GM23248 (cell line): ENCODE results near the gene FTO. TPM values are rescaled to one million over a fixed set of nuclear protein-coding genes. Genes with fewer than 3 reads are reported as not detected.

Source experiments
- DNase-seq: peaks from one replicate; pipeline ENCODE4 v3.0.0-alpha.2; 2015
- H2AFZ ChIP-seq: fragments of 200-600 bp; sonication (generic); 2 replicates; pipeline ENCODE4 v1.6.1; 2016; ENCODE audit warnings: antibody characterized with exemption
- H3F3A ChIP-seq: fragments of 200-600 bp; sonication (generic); 2 replicates; pipeline ENCODE4 v1.6.1; 2016; ENCODE audit warnings: mild to moderate bottlenecking, antibody characterized with exemption, mixed run types; ENCODE audit not compliant: insufficient read depth
- H3K27ac ChIP-seq: fragments of 200-600 bp; sonication (generic); 2 replicates; pipeline ENCODE4 v1.5.1; 2016; ENCODE audit warnings: mild to moderate bottlenecking
- H3K27me3 ChIP-seq: fragments of 200-600 bp; sonication (generic); replicated peaks from 2 replicates; pipeline ENCODE4 v1.6.1; 2016; ENCODE audit warnings: mild to moderate bottlenecking; ENCODE audit not compliant: insufficient read depth
- H3K36me3 ChIP-seq: fragments of 200-600 bp; sonication (generic); 2 replicates; pipeline ENCODE4 v1.6.1; 2016; ENCODE audit warnings: low read depth, mild to moderate bottlenecking
- H3K4me1 ChIP-seq: fragments of 200-600 bp; sonication (generic); 2 replicates; pipeline ENCODE4 v1.6.1; 2016; ENCODE audit warnings: mild to moderate bottlenecking; ENCODE audit not compliant: insufficient read depth
- H3K4me2 ChIP-seq: fragments of 200-600 bp; sonication (generic); one replicate; pipeline ENCODE4 v1.6.1; 2016; ENCODE audit warnings: mild to moderate bottlenecking; ENCODE audit not compliant: unreplicated experiment
- H3K4me3 ChIP-seq: fragments of 200-600 bp; sonication (generic); 2 replicates; pipeline ENCODE4 v1.5.1; 2016; ENCODE audit warnings: mild to moderate bottlenecking
- H3K79me2 ChIP-seq: fragments of 200-600 bp; sonication (generic); 2 replicates; pipeline ENCODE4 v1.6.1; 2016; ENCODE audit warnings: mild to moderate bottlenecking; ENCODE audit not compliant: insufficient read depth
- H3K9ac ChIP-seq: fragments of 200-600 bp; sonication (generic); 2 replicates; pipeline ENCODE4 v1.6.1; 2016; ENCODE audit warnings: mild to moderate bottlenecking
- H3K9me2 ChIP-seq: fragments of 200-600 bp; sonication (generic); 2 replicates; pipeline ENCODE4 v1.6.1; 2016; ENCODE audit warnings: mixed run types, mild to moderate bottlenecking, moderate library complexity; ENCODE audit not compliant: insufficient read depth
- H3K9me3 ChIP-seq: fragments of 200-600 bp; sonication (generic); one replicate; pipeline ENCODE4 v1.6.1; 2017; ENCODE audit warnings: low read depth
- H4K20me1 ChIP-seq: fragments of 200-600 bp; sonication (generic); 2 replicates; pipeline ENCODE4 v1.6.0; 2016; ENCODE audit not compliant: insufficient read depth
- EZH2 ChIP-seq: fragments of 200-600 bp; sonication (generic); IDR thresholded peaks from 2 replicates; pipeline ENCODE4 v1.6.1; 2018; ENCODE audit warnings: antibody characterized with exemption, mild to moderate bottlenecking; ENCODE audit not compliant: insufficient read depth, poor library complexity, severe bottlenecking
- EZH2phosphoT487 ChIP-seq: fragments of 200-600 bp; sonication (generic); IDR thresholded peaks from 2 replicates; pipeline ENCODE4 v1.6.1; 2018; ENCODE audit warnings: antibody characterized with exemption, moderate library complexity, mild to moderate bottlenecking, low read depth; ENCODE audit not compliant: insufficient read depth
- WGBS, 2 experiments: methylation state at CpG; one replicate each; pipeline ENCODE4 v1.1.6; 2015 to 2017; ENCODE audit warnings: low lambda C conversion rate in 2 of 2, low coverage in 1 of 2; ENCODE audit errors: missing lambda C conversion rate in 2 of 2; 5-methylcytosine and 5-hydroxymethylcytosine counted together
- in situ Hi-C: fragments of 300-500 bp; cut with MboI; formaldehyde crosslinking; loops from 2 replicates; pipeline ENCODE4 v1.15.0; 2020
- polyA plus RNA-seq: library from polyadenylated mRNA; unstranded; fragments of >200 nt; fragmentation: Nextera tagmentation; extraction: Ambion mirVana; gene quantifications from 2 replicates; pipeline ENCODE4 v1.2.1, GENCODE V29; 2016
- total RNA-seq: library from RNA; depleted of rRNA; stranded (reverse); fragments of >200 nt; shearing (Covaris generic); gene quantifications from 2 replicates; pipeline ENCODE4 v1.2.3, GENCODE V29; 2014

The FTO gene
- total and polyA plus RNA-seq, 2 experiments from 2014 or later, result 85.3 to 99.2 TPM

DNA sequence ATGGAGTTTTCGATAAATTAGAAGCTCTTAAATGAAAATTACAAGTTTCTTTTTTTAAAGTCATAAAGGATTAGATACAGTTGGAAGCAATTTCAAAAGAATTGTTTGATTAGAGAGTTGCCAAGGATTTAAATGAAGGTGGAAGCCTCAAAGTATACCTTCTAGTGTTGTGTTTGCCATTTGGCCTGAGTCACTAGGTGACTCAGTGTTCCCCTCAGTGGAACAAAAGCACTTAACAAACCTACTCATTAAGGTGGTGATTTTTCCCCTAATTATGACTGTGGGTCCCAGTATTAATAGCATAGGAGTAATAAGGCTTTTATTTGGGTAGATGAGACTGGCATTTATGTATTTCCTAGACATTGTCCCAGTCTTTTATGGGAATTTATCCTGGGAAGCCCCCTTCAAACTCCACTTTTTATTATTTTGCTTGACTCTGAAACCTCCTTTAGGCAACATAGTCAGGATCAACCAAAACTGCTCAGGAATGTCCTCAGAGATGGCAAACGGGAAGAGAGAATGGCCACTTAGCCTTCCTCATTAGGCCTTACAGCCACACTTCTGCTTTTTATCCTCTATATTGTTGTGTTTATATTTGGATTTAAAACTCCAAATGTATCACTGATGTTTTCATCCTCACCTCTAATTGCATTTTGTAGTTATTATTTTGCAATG lies 161.0 kb downstream of the FTO start:
- Histone ChIP-seq H3K4me1 (peaks cover 21% of the 10 kb centered on the region), H3K36me3 (peaks cover 7% of the 10 kb centered on the region), H3F3A (peaks cover 33% of the 10 kb centered on the region), H3K27me3 (no peaks in the 10 kb centered on the region), H2AFZ (no peak overlapping the region), H3K79me2 (peaks cover 14% of the 10 kb centered on the region; the same call in 1 of the 2 replicates), H3K4me3 (no peak overlapping the region), H4K20me1 (no peaks in the 10 kb centered on the region), H3K9me3 (no peaks in the 10 kb centered on the region), H3K9me2 (peaks cover 2% of the 10 kb centered on the region; the same call in 1 of the 2 replicates), H3K9ac (no peak overlapping the region), H3K27ac (peak overlapping the region; percentile 74), H3K4me2 (peak overlapping the region; percentile 48)
- TF ChIP-seq EZH2 (no peak), EZH2phosphoT487 (no peak)
- 66 to 69% methylated on average over 2 of the region's 2 CpGs for WGBS, 2 experiments
- in situ Hi-C loops, result no loop called here
- DNase-seq, result peak; percentile 57

DNA sequence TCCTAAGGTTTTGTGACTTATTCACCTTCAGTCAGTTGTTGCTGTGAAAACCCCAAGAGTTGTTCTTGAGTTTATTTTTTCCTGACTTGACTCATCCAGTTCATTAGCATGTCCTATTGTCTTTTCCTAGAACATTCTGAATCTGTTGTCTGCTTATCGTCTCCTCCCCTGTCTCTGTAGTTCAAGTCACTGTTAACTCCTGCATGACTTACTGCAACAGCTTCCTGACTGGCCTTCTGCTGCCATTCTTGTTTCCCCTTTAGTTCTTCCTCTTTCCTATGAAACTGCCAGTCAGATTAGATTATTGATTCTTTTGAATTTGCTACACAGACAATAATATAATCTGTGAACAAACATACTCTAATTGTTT lies 161.5 kb downstream of the FTO start:
- Histone ChIP-seq H3K4me1 (peaks cover 21% of the 10 kb centered on the region), H3K4me3 (no peak overlapping the region), H3F3A (peaks cover 33% of the 10 kb centered on the region), H3K27me3 (no peaks in the 10 kb centered on the region), H3K9me2 (no peaks in the 10 kb centered on the region), H2AFZ (no peak overlapping the region), H3K79me2 (peaks cover 17% of the 10 kb centered on the region; the same call in 1 of the 2 replicates), H3K9me3 (no peaks in the 10 kb centered on the region), H3K9ac (no peak overlapping the region), H3K36me3 (peaks cover 7% of the 10 kb centered on the region), H3K4me2 (no peak overlapping the region), H3K27ac (peak overlapping the region; percentile 74), H4K20me1 (no peaks in the 10 kb centered on the region)
- in situ Hi-C loops, result no loop called here
- peak; percentile 71 for DNase-seq
- TF ChIP-seq EZH2phosphoT487, result no peak
- TF ChIP-seq EZH2, result no peak
- WGBS, 2 experiments, result 0 to 3% methylated on average over 1 of the region's 1 CpG

DNA sequence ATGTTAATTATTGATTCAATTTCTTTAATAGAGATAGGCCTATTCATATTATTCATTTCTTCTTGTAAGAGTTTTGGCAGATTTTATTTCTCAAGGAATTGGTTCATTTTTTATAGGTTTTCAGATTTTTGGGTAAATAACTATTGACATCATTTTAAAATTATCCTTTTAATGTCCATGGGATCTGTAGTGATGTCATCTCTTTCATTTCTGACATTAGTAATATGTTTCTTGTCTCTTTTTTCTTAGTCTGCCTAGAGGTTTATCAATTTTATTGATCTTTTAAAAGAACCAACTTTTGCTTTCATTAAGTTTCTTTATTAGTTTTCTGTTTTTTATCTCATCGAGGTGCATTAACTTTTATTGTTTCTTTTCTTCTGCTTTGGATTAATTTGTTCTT lies 162.6 kb downstream of the FTO start:
- H3K9me2 ChIP-seq, result no peaks in the 10 kb centered on the region
- H2AFZ ChIP-seq, result no peak overlapping the region
- peaks cover 6% of the 10 kb centered on the region for H3K9me3 ChIP-seq
- DNase-seq, result no peak
- no peak overlapping the region for H3K9ac ChIP-seq
- H3K27ac ChIP-seq, result no peak overlapping the region
- no peaks in the 10 kb centered on the region for H4K20me1 ChIP-seq
- H3K4me3 ChIP-seq, result no peak overlapping the region
- peaks cover 35% of the 10 kb centered on the region for H3F3A ChIP-seq
- no peak overlapping the region for H3K4me2 ChIP-seq
- in situ Hi-C loops, result no loop called here
- peaks cover 7% of the 10 kb centered on the region for H3K36me3 ChIP-seq
- no peaks in the 10 kb centered on the region for H3K27me3 ChIP-seq
- peaks cover 26% of the 10 kb centered on the region for H3K79me2 ChIP-seq
- WGBS, 2 experiments, result 88 to 93% methylated on average over 1 of the region's 1 CpG
- H3K4me1 ChIP-seq, result peaks cover 21% of the 10 kb centered on the region
- TF ChIP-seq EZH2phosphoT487, result no peak

DNA sequence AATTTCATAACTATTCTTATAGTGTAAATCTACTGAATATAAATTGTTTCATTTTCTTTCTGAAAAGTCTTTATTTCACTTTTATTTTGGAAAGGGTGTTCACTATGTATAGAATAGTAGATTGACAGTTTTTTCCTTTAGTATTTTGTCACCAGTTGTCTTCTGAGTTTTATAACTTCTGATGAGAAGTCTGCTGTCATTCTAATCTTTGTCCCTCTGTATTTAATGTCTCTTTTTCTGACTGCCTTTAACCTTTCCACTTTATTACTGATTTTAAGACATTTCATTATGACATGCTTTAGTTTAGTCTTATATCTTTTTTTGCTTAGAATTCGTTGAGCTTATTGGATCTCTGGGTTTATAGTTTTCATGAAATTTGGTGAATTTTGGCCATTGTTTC lies 166.9 kb downstream of the FTO start:
- in situ Hi-C loops, result no loop called here
- TF ChIP-seq EZH2phosphoT487 (no peak), EZH2 (no peak)

More for the DNA sequence above, 166.9 kb downstream of the FTO start:
- Histone ChIP-seq H3K9me3 (peaks cover 6% of the 10 kb centered on the region), H3K27me3 (no peaks in the 10 kb centered on the region), H3K9me2 (no peaks in the 10 kb centered on the region), H4K20me1 (no peaks in the 10 kb centered on the region), H3K4me1 (peaks cover 27% of the 10 kb centered on the region), H3F3A (peaks cover 25% of the 10 kb centered on the region), H3K9ac (no peak overlapping the region), H3K27ac (no peak overlapping the region), H3K4me2 (no peak overlapping the region), H3K79me2 (peaks cover 34% of the 10 kb centered on the region), H2AFZ (no peak overlapping the region), H3K36me3 (peaks cover 7% of the 10 kb centered on the region; the same call in 1 of the 2 replicates), H3K4me3 (no peak overlapping the region)
- DNase-seq, result no peak
- WGBS, 2 experiments, result 97 to 100% methylated on average over 1 of the region's 1 CpG
